GM18909 (cell line): ENCODE results near the gene SEMA3E.

Experiments used
- ATAC-seq: cut with Tn5 transposase; IDR thresholded peaks from one replicate; pipeline ENCODE4 v1.9.1; 2021; ENCODE audit warnings: mild to moderate bottlenecking; ENCODE audit not compliant: unreplicated experiment, poor library complexity

SEMA3E gene

GRCh38 chr7:83643012-83643411, 5.9 kb downstream of the SEMA3E start:
- ATAC-seq: no peak

- no peak for ATAC-seq
Observed at GRCh38 chr7:83640731-83641537, 8.0 kb downstream of the SEMA3E start.

- ATAC-seq: no peak
Observed at GRCh38 chr7:83640240-83640639, 8.7 kb downstream of the SEMA3E start.

- ATAC-seq: no peak
Observed at GRCh38 chr7:83633516-83633915, 15.4 kb downstream of the SEMA3E start.

GRCh38 chr7:83629117-83629880, 19.6 kb downstream of the SEMA3E start:
- no peak for ATAC-seq

GRCh38 chr7:83617858-83618257, 31.1 kb downstream of the SEMA3E start:
- no peak for ATAC-seq

GRCh38 chr7:83614112-83614511, 34.8 kb downstream of the SEMA3E start:
- no peak for ATAC-seq

- no peak for ATAC-seq
Observed at GRCh38 chr7:83613232-83613631, 35.7 kb downstream of the SEMA3E start.

GRCh38 chr7:83611776-83612175, 37.2 kb downstream of the SEMA3E start:
- ATAC-seq: no peak

- no peak for ATAC-seq
Observed at GRCh38 chr7:83610649-83611304, 38.2 kb downstream of the SEMA3E start.

- no peak for ATAC-seq
Observed at GRCh38 chr7:83608716-83609115, 40.2 kb downstream of the SEMA3E start.

- no peak for ATAC-seq
Observed at GRCh38 chr7:83603649-83604048, 45.3 kb downstream of the SEMA3E start.

GRCh38 chr7:83599131-83599530, 49.8 kb downstream of the SEMA3E start:
- no peak for ATAC-seq

- ATAC-seq: no peak
Observed at GRCh38 chr7:83593921-83594475, 54.9 kb downstream of the SEMA3E start.

GRCh38 chr7:83588602-83589240, 60.2 kb downstream of the SEMA3E start:
- ATAC-seq: no peak

- no peak for ATAC-seq
Observed at GRCh38 chr7:83586281-83586680, 62.7 kb downstream of the SEMA3E start.

- ATAC-seq: no peak
Observed at GRCh38 chr7:83581667-83582435, 67.1 kb downstream of the SEMA3E start.

GRCh38 chr7:83579740-83580139, 69.2 kb downstream of the SEMA3E start:
- no peak for ATAC-seq

- no peak for ATAC-seq
Observed at GRCh38 chr7:83575436-83575835, 73.5 kb downstream of the SEMA3E start.

GRCh38 chr7:83574616-83575015, 74.3 kb downstream of the SEMA3E start:
- no peak for ATAC-seq
